ENCODE results near the gene STYXL1.

- TF ChIP-seq, protein P1, sequence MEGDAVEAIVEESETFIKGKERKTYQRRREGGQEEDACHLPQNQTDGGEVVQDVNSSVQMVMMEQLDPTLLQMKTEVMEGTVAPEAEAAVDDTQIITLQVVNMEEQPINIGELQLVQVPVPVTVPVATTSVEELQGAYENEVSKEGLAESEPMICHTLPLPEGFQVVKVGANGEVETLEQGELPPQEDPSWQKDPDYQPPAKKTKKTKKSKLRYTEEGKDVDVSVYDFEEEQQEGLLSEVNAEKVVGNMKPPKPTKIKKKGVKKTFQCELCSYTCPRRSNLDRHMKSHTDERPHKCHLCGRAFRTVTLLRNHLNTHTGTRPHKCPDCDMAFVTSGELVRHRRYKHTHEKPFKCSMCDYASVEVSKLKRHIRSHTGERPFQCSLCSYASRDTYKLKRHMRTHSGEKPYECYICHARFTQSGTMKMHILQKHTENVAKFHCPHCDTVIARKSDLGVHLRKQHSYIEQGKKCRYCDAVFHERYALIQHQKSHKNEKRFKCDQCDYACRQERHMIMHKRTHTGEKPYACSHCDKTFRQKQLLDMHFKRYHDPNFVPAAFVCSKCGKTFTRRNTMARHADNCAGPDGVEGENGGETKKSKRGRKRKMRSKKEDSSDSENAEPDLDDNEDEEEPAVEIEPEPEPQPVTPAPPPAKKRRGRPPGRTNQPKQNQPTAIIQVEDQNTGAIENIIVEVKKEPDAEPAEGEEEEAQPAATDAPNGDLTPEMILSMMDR (IDR thresholded peaks at IDR 0.05) = no peak
- no peak for TF ChIP-seq EZH2 (IDR thresholded peaks at IDR 0.05)
- TF ChIP-seq EZH2phosphoT487 (IDR thresholded peaks at IDR 0.05) = no peak
These were observed 38.3 kb upstream of the STYXL1 start for GRCh38 chr7:76086070-76086469.

All from neural progenitor cell (in vitro differentiated cells).